Measurements from ENCODE around the gene BFSP2.
"Not testable (repeated sequence)": the region's sequence is repeated elsewhere in the genome, so short reads cannot be mapped to it uniquely, and the experiment has no call there.

BFSP2 gene

DNA sequence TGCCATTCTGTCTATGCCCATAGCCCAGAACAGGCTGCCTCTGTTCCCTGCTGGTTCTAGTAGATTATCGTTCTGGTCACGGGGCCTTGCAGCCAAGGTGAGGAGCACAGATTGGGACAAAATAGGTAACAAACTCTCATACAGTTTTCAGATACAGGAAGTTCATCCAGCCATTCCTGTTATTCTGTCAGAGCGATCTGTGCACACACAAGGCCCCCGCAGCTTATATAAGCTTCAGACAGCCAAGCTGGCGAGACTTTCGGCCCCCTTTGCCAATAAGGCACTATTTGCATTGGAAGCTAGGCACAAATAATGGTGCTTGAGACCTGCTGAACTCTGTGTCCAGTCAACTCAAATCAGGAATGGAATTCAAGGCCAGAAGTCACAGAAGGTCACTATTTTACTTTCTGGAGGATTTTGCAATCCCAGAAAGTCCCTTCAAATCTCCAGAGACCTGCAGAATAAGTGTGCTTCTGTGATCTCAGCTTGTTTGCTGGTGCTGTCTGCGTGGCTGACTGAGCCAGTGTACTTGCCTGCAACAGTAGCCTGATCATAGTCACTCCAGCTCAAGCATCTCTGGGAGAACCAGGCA is 69.4 kb downstream of the BFSP2 start:
- peaks cover 19% of the 10 kb centered on the region for H3K4me1 ChIP-seq (ENCODE audit: control insufficient read depth, insufficient read depth, low read length)
- no peak overlapping the region for H3K9ac ChIP-seq (ENCODE audit: low read length)

DNA sequence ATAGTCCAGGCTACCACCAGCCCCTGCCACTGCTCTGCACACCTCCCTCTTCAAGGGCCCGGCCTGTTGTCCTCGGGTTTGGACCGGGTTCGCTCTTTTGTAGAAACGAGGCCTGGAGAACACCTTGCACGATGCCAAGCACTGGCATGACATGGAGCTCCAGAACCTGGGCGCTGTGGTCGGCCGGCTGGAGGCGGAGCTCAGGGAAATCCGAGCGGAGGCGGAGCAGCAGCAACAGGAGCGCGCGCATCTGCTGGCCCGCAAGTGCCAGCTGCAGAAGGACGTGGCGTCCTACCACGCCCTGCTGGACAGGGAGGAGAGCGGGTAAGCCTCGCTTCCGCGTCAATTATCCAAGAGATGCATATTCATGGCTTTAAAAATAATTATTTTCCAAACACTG is 72.4 kb downstream of the BFSP2 start:
- H3K4me3 ChIP-seq (ENCODE audit: low read depth, low read length): peak overlapping the region; percentile 39
- H3K36me3 ChIP-seq (ENCODE audit: control insufficient read depth, insufficient read depth, low read length): no peaks in the 10 kb centered on the region
- no peak overlapping the region for H3K9ac ChIP-seq (ENCODE audit: low read length)
- H3K27ac ChIP-seq (ENCODE audit: low read depth, low read length): no peak overlapping the region
- peaks cover 28% of the 10 kb centered on the region for H3K4me1 ChIP-seq (ENCODE audit: control insufficient read depth, insufficient read depth, low read length)
- no peaks in the 10 kb centered on the region for H3K9me3 ChIP-seq (ENCODE audit: control insufficient read depth, insufficient read depth, low read depth, low read length)
- peaks cover 13% of the 10 kb centered on the region; the same call in 1 of the 2 replicates for H3K27me3 ChIP-seq (ENCODE audit: control insufficient read depth, insufficient read depth, low read length)

More for the DNA sequence above, 69.4 kb downstream of the BFSP2 start:
- Histone ChIP-seq H3K36me3 (ENCODE audit: control insufficient read depth, insufficient read depth, low read length) (no peaks in the 10 kb centered on the region), H3K9me3 (ENCODE audit: control insufficient read depth, insufficient read depth, low read depth, low read length) (no peaks in the 10 kb centered on the region), H3K27me3 (ENCODE audit: control insufficient read depth, insufficient read depth, low read length) (peaks cover 13% of the 10 kb centered on the region; the same call in 1 of the 2 replicates), H3K4me3 (ENCODE audit: low read depth, low read length) (no peak overlapping the region), H3K27ac (ENCODE audit: low read depth, low read length) (no peak overlapping the region)

- H3K9me3 ChIP-seq (ENCODE audit: control insufficient read depth, insufficient read depth, low read depth, low read length): no peaks in the 10 kb centered on the region
- peaks cover 28% of the 10 kb centered on the region for H3K4me1 ChIP-seq (ENCODE audit: control insufficient read depth, insufficient read depth, low read length)
- H3K27me3 ChIP-seq (ENCODE audit: control insufficient read depth, insufficient read depth, low read length): peaks cover 13% of the 10 kb centered on the region; the same call in 1 of the 2 replicates
- H3K4me3 ChIP-seq (ENCODE audit: low read depth, low read length): 0 out of 2 replicates have a peak overlapping the region, but pooled peaks have one; percentile 39
- no peaks in the 10 kb centered on the region for H3K36me3 ChIP-seq (ENCODE audit: control insufficient read depth, insufficient read depth, low read length)
- no peak overlapping the region for H3K9ac ChIP-seq (ENCODE audit: low read length)
- H3K27ac ChIP-seq (ENCODE audit: low read depth, low read length): no peak overlapping the region
These were observed 73.0 kb downstream of the BFSP2 start for GRCh38 chr3:133472889-133473288.

DNA sequence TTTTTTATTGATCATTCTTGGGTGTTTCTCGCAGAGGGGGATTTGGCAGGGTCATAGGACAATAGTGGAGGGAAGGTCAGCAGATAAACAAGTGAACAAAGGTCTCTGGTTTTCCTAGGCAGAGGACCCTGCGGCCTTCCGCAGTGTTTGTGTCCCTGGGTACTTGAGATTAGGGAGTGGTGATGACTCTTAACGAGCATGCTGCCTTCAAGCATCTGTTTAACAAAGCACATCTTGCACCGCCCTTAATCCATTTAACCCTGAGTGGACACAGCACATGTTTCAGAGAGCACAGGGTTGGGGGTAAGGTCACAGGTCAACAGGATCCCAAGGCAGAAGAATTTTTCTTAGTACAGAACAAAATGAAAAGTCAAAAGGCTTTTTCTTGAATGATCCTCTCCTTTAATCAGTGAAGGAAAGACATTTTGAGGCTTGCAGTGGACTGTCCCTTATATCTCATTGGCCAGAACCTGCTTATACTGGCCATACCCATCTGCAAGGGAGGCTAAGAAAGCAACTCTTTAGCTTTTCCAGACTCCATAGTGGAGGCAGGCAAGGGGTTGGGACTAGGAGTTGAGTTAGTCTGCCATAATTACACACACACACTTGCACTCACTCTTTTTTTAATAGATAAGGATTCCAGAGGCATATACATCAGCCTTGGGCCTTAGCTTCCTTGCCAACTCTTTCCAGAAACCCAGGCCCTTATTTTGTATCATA is 73.8 kb downstream of the BFSP2 start:
- not testable (repeated sequence) for H3K9me3 ChIP-seq (ENCODE audit: control insufficient read depth, insufficient read depth, low read depth, low read length); H3K4me3 ChIP-seq (ENCODE audit: low read depth, low read length); H3K9ac ChIP-seq (ENCODE audit: low read length); H3K27ac ChIP-seq (ENCODE audit: low read depth, low read length); H3K36me3 ChIP-seq (ENCODE audit: control insufficient read depth, insufficient read depth, low read length)
- H3K4me1 ChIP-seq (ENCODE audit: control insufficient read depth, insufficient read depth, low read length): peaks cover 31% of the 10 kb centered on the region
- peaks cover 13% of the 10 kb centered on the region; the same call in 1 of the 2 replicates for H3K27me3 ChIP-seq (ENCODE audit: control insufficient read depth, insufficient read depth, low read length)

DNA sequence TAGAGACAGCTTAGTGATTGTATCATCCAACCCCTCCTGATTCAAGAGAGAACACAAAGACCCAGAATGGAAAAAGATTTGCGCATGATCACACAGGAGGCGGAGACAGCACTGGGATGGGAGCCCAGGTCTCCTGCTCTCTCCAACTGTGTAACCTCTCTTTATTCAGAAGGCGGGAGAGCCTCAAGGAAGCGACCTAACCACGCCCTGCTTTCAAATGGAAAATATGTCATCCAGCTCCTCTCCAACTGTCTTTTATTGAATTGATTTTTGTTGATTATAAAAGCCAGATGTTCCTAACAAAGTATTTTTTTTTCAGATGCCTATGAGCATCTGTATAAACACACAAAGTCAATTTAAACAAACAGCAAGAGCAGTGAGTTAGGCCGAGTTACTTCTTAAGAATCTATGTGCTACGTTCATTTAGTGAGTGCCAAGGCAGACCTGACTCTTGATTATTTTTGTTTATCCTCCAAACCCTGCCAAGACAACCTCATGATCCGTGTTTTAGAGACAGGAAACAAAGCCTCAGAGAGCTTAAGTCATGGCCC is 74.5 kb downstream of the BFSP2 start:
- Histone ChIP-seq H3K27ac (ENCODE audit: low read depth, low read length) (no peak overlapping the region; the same call in 1 of the 2 replicates), H3K9me3 (ENCODE audit: control insufficient read depth, insufficient read depth, low read depth, low read length) (no peaks in the 10 kb centered on the region), H3K36me3 (ENCODE audit: control insufficient read depth, insufficient read depth, low read length) (no peaks in the 10 kb centered on the region), H3K9ac (ENCODE audit: low read length) (no peak overlapping the region), H3K27me3 (ENCODE audit: control insufficient read depth, insufficient read depth, low read length) (peaks cover 13% of the 10 kb centered on the region; the same call in 1 of the 2 replicates), H3K4me3 (ENCODE audit: low read depth, low read length) (no peak overlapping the region), H3K4me1 (ENCODE audit: control insufficient read depth, insufficient read depth, low read length) (peaks cover 35% of the 10 kb centered on the region)

DNA sequence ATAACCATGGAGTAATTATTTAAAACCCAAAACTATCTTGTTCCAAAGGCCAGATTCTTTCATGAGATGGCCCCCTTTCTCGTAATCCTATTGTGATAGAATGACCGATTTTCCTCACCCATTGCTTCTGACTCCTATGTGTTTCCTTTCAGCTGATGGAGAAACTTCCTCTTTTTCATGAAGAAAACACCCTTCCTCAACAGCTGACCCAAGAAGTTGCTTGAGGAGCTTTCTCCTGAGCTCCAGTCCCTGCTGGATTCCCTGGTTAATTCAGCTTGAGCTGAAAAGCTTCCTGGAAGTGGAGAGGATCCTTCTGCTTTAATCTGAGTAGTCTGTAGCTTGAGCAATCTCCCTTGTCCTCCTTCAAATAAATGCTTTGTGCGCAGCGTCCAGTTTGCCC is 75.0 kb downstream of the BFSP2 start:
- Histone ChIP-seq H3K27ac (ENCODE audit: low read depth, low read length) (no peak overlapping the region), H3K9ac (ENCODE audit: low read length) (no peak overlapping the region), H3K4me3 (ENCODE audit: low read depth, low read length) (no peak overlapping the region)

DNA sequence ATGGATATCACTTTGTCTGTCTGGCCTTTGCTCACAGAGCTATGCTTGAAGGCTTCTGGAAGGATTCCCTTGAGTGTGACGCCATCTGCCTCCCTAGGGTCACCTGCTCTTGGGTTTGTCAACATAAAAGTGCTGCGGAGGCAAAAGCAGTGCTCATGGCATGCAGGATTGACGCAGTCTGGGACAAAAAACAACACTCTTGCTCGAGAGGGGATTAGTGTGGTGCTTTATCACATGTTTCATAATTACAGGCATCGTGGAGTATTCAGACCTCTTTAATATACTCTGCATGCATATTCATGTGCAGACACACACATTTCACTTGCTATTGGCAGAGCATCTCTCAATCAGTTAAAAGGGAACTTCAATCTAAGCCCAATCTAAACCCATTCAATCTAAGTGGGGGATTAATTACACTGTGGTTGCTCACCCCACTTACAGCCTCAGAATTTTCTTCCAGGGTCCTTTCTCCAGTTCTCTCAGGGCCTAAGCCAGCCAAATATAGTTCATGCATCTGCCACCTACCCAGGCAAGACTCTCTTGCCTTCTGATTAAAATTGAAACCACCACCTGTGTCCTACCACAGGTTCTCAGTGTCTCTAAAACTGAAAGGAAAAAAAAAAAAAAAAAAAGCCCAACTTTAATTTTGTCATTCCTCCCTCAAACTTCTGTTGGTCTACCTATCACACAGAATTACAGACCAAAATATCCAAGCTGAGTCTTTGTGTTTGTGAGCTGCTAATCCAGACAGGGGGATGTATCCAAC is 75.6 kb downstream of the BFSP2 start:
- Histone ChIP-seq H3K27ac (ENCODE audit: low read depth, low read length) (no peak overlapping the region), H3K9me3 (ENCODE audit: control insufficient read depth, insufficient read depth, low read depth, low read length) (no peaks in the 10 kb centered on the region), H3K4me1 (ENCODE audit: control insufficient read depth, insufficient read depth, low read length) (peaks cover 43% of the 10 kb centered on the region), H3K9ac (ENCODE audit: low read length) (no peak overlapping the region), H3K4me3 (ENCODE audit: low read depth, low read length) (no peak overlapping the region), H3K27me3 (ENCODE audit: control insufficient read depth, insufficient read depth, low read length) (peaks cover 13% of the 10 kb centered on the region; the same call in 1 of the 2 replicates), H3K36me3 (ENCODE audit: control insufficient read depth, insufficient read depth, low read length) (no peaks in the 10 kb centered on the region)

More for the DNA sequence above, 75.0 kb downstream of the BFSP2 start:
- H3K27me3 ChIP-seq (ENCODE audit: control insufficient read depth, insufficient read depth, low read length): peaks cover 13% of the 10 kb centered on the region; the same call in 1 of the 2 replicates
- no peaks in the 10 kb centered on the region for H3K36me3 ChIP-seq (ENCODE audit: control insufficient read depth, insufficient read depth, low read length)
- H3K4me1 ChIP-seq (ENCODE audit: control insufficient read depth, insufficient read depth, low read length): peaks cover 37% of the 10 kb centered on the region
- H3K9me3 ChIP-seq (ENCODE audit: control insufficient read depth, insufficient read depth, low read depth, low read length): no peaks in the 10 kb centered on the region

DNA sequence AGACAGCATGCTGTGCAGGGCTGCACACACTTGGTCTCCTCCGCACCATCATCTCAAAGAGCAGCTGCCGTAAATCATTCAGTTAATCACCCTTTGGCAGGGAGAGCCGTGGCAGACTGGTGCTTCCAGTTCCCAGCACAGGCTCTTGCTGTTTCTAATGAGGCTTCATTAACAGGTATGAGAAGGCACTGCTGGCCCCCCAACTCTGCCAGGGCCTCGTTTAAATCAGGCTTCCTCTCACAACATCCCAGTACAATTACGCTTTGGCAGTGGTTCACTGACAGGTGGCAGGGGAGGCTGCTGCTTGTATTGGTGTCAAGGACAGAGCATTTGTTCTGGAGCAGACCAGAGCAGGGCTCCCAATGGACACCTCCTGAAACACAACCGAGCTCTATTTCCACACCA is 77.1 kb downstream of the BFSP2 start:
- Histone ChIP-seq H3K4me3 (ENCODE audit: low read depth, low read length) (no peak overlapping the region), H3K4me1 (ENCODE audit: control insufficient read depth, insufficient read depth, low read length) (peaks cover 43% of the 10 kb centered on the region), H3K27ac (ENCODE audit: low read depth, low read length) (no peak overlapping the region), H3K36me3 (ENCODE audit: control insufficient read depth, insufficient read depth, low read length) (no peaks in the 10 kb centered on the region), H3K9ac (ENCODE audit: low read length) (no peak overlapping the region), H3K9me3 (ENCODE audit: control insufficient read depth, insufficient read depth, low read depth, low read length) (no peaks in the 10 kb centered on the region), H3K27me3 (ENCODE audit: control insufficient read depth, insufficient read depth, low read length) (peaks cover 1% of the 10 kb centered on the region; the same call in 1 of the 2 replicates)

- Histone ChIP-seq H3K4me1 (ENCODE audit: control insufficient read depth, insufficient read depth, low read length) (peaks cover 38% of the 10 kb centered on the region), H3K36me3 (ENCODE audit: control insufficient read depth, insufficient read depth, low read length) (no peaks in the 10 kb centered on the region), H3K4me3 (ENCODE audit: low read depth, low read length) (no peak overlapping the region), H3K27me3 (ENCODE audit: control insufficient read depth, insufficient read depth, low read length) (no peaks in the 10 kb centered on the region), H3K27ac (ENCODE audit: low read depth, low read length) (no peak overlapping the region), H3K9ac (ENCODE audit: low read length) (no peak overlapping the region), H3K9me3 (ENCODE audit: control insufficient read depth, insufficient read depth, low read depth, low read length) (no peaks in the 10 kb centered on the region)
These were observed 77.6 kb downstream of the BFSP2 start for GRCh38 chr3:133477487-133477886.

- no peak overlapping the region for H3K9ac ChIP-seq (ENCODE audit: low read length)
- no peak overlapping the region for H3K27ac ChIP-seq (ENCODE audit: low read depth, low read length)
- H3K36me3 ChIP-seq (ENCODE audit: control insufficient read depth, insufficient read depth, low read length): no peaks in the 10 kb centered on the region
- H3K27me3 ChIP-seq (ENCODE audit: control insufficient read depth, insufficient read depth, low read length): no peaks in the 10 kb centered on the region
- no peaks in the 10 kb centered on the region for H3K9me3 ChIP-seq (ENCODE audit: control insufficient read depth, insufficient read depth, low read depth, low read length)
- no peak overlapping the region for H3K4me3 ChIP-seq (ENCODE audit: low read depth, low read length)
- peaks cover 31% of the 10 kb centered on the region for H3K4me1 ChIP-seq (ENCODE audit: control insufficient read depth, insufficient read depth, low read length)
These were observed 78.8 kb downstream of the BFSP2 start for GRCh38 chr3:133478624-133479023.

Data from HUES6 (cell line).